SK-N-SH (cell line): Measurements from ENCODE around the gene WDR7. TPM values are rescaled to one million over a fixed set of nuclear protein-coding genes. Genes with fewer than 3 reads are reported as not detected.

Experiments
- CTCF ChIA-PET: fragments of 300-600, 350-600 bp; formaldehyde crosslinking; extraction: SDS; loops from one replicate; lab custom pipeline; 2021; lab: Yijun Ruan, JAX
- POLR2A ChIA-PET: fragments of 350-600 bp; sonication (Branson Sonifier 250); formaldehyde crosslinking; extraction: SDS; loops from one replicate; lab custom pipeline; 2020; ENCODE audit warnings: antibody characterized with exemption, inconsistent platforms; lab: Yijun Ruan, JAX
- DNase-seq: peaks from one replicate; pipeline ENCODE4 v3.0.0; 2012
- H2AFZ ChIP-seq: fragments of 200-600 bp; sonication (generic); 2 replicates; pipeline ENCODE4 v1.8.1; 2016; ENCODE audit warnings: antibody characterized with exemption, mild to moderate bottlenecking, low read depth
- H3F3A ChIP-seq: fragments of 200-600 bp; sonication (generic); replicated peaks from 2 replicates; pipeline ENCODE3; 2016; ENCODE audit warnings: antibody characterized with exemption, mild to moderate bottlenecking; ENCODE audit not compliant: insufficient read depth
- H3K27ac ChIP-seq, 2 experiments: fragments of 200-500 bp in 1 of 2; fragments of 200-600 bp in 1 of 2; sonication (Bioruptor generic) in 1 of 2; sonication (generic), shearing (Covaris generic) in 1 of 2; 2 replicates each; pipeline versions ENCODE4 v1.5.1 to v1.6.1; 2014 to 2016; ENCODE audit warnings: low read depth in 2 of 2, inconsistent platforms in 1 of 2, low read length in 1 of 2, mild to moderate bottlenecking in 1 of 2, mixed read lengths in 1 of 2
- H3K27me3 ChIP-seq: fragments of 200-600 bp; sonication (generic), shearing (Covaris generic); 2 replicates; pipeline ENCODE4 v1.6.1; 2016; ENCODE audit warnings: mixed run types; ENCODE audit not compliant: insufficient read depth
- H3K36me3 ChIP-seq, 2 experiments: fragments of 200-500 bp in 1 of 2; fragments of 200-600 bp in 1 of 2; sonication (Bioruptor generic) in 1 of 2; sonication (generic) in 1 of 2; replicated peaks in 1 of 2; 2 replicates each; pipeline versions ENCODE3 to v1.5.1; 2014 to 2016; ENCODE audit warnings: low read length in 1 of 2, mild to moderate bottlenecking in 1 of 2; ENCODE audit not compliant: insufficient read depth in 2 of 2, control insufficient read depth in 1 of 2
- H3K4me1 ChIP-seq, 2 experiments: fragments of 200-500 bp in 1 of 2; fragments of 200-600 bp in 1 of 2; sonication (Bioruptor generic) in 1 of 2; sonication (generic), shearing (Covaris generic) in 1 of 2; 2 replicates each; pipeline versions ENCODE4 v1.5.1 to v1.6.1; 2014 to 2016; ENCODE audit warnings: low read depth in 1 of 2, low read length in 1 of 2, mixed run types in 1 of 2; ENCODE audit not compliant: insufficient read depth in 2 of 2, control insufficient read depth in 1 of 2
- H3K4me2 ChIP-seq: fragments of 200-600 bp; sonication (generic), shearing (Covaris generic); 2 replicates; pipeline ENCODE4 v1.6.1; 2017; ENCODE audit warnings: mixed run types
- H3K4me3 ChIP-seq, 2 experiments: fragments of 200-500 bp in 1 of 2; fragments of 200-600 bp in 1 of 2; sonication (Bioruptor generic) in 1 of 2; sonication (generic), shearing (Covaris generic) in 1 of 2; 2 replicates each; pipeline versions ENCODE4 v1.5.1 to v1.8.1; 2014 to 2016; ENCODE audit warnings: low read depth in 2 of 2, inconsistent platforms in 1 of 2, low read length in 1 of 2, mild to moderate bottlenecking in 1 of 2, mixed read lengths in 1 of 2, moderate library complexity in 1 of 2
- H3K79me2 ChIP-seq: fragments of 200-600 bp; sonication (generic); 2 replicates; pipeline ENCODE4 v1.8.1; 2017; ENCODE audit warnings: mild to moderate bottlenecking; ENCODE audit not compliant: insufficient read depth
- H3K9ac ChIP-seq: fragments of 200-600 bp; sonication (generic); 2 replicates; pipeline ENCODE4 v1.6.1; 2017; ENCODE audit warnings: mixed run types
- H3K9me2 ChIP-seq: fragments of 200-600 bp; sonication (generic); 2 replicates; pipeline ENCODE4 v1.6.1; 2017; ENCODE audit warnings: mixed run types
- H3K9me3 ChIP-seq: fragments of 200-600 bp; sonication (generic); 2 replicates; pipeline ENCODE4 v1.6.1; 2017; ENCODE audit warnings: mixed run types, mild to moderate bottlenecking, moderate library complexity
- H4K20me1 ChIP-seq: fragments of 200-600 bp; sonication (generic); 2 replicates; pipeline ENCODE4 v1.6.1; 2017; ENCODE audit warnings: mild to moderate bottlenecking, mixed run types; ENCODE audit not compliant: insufficient read depth
- EP300 ChIP-seq, 2 experiments: IDR thresholded peaks; 2 replicates each; pipeline versions ENCODE4 v1.4.0 to v1.6.1; 2012; ENCODE audit warnings: borderline replicate concordance in 1 of 2, low read depth in 1 of 2, low read length in 1 of 2
- FOXJ3 ChIP-seq: sonication (generic); formaldehyde crosslinking; IDR thresholded peaks from 2 replicates; pipeline ENCODE4 v1.5.1; 2020; ENCODE audit warnings: mild to moderate bottlenecking, missing genetic modification reagents
- GABPA ChIP-seq: IDR thresholded peaks from 2 replicates; pipeline ENCODE4 v1.4.0; 2012; ENCODE audit warnings: low read depth, mild to moderate bottlenecking
- MEF2A ChIP-seq: IDR thresholded peaks from 2 replicates; pipeline ENCODE4 v1.4.0; 2012; ENCODE audit warnings: low read depth, borderline replicate concordance
- MXI1 ChIP-seq: IDR thresholded peaks from 2 replicates; pipeline ENCODE4 v1.6.1; 2012; ENCODE audit warnings: mild to moderate bottlenecking, low read depth, low read length, improper control_type of control experiment
- NFIC ChIP-seq: IDR thresholded peaks from 2 replicates; pipeline ENCODE4 v1.4.0; 2012; ENCODE audit warnings: borderline replicate concordance
- NRF1 ChIP-seq: IDR thresholded peaks from 2 replicates; pipeline ENCODE4 v1.6.1; 2012; ENCODE audit warnings: low read depth, mild to moderate bottlenecking, low read length
- RAD21 ChIP-seq: IDR thresholded peaks from 2 replicates; pipeline ENCODE4 v1.6.1; 2012; ENCODE audit warnings: mild to moderate bottlenecking, low read length
- RFX5 ChIP-seq: IDR thresholded peaks from 2 replicates; pipeline ENCODE4 v1.6.1; 2012; ENCODE audit warnings: mild to moderate bottlenecking, improper control_type of control experiment, low read length
- RXRA ChIP-seq: IDR thresholded peaks from 2 replicates; pipeline ENCODE4 v1.4.0; 2012; ENCODE audit warnings: low read depth, mild to moderate bottlenecking, borderline replicate concordance
- TCF12 ChIP-seq: IDR thresholded peaks from 2 replicates; pipeline ENCODE4 v1.4.0; 2012
- TEAD4 ChIP-seq: IDR thresholded peaks from 2 replicates; pipeline ENCODE4 v1.4.0; 2012; ENCODE audit warnings: mild to moderate bottlenecking, borderline replicate concordance; ENCODE audit not compliant: insufficient read depth
- YY1 ChIP-seq: IDR thresholded peaks from 2 replicates; pipeline ENCODE4 v1.4.0; 2012; ENCODE audit warnings: low read depth, mild to moderate bottlenecking
- WGBS: methylation state at CpG from one replicate; pipeline ENCODE4 v1.1.6; 2017; ENCODE audit warnings: low lambda C conversion rate; 5-methylcytosine and 5-hydroxymethylcytosine counted together
- polyA plus RNA-seq, 3 experiments: library from polyadenylated mRNA; depleted of rRNA; stranded (reverse); fragments of >200 nt; gene quantifications; 2 replicates each; pipeline ENCODE4 v1.2.3, GENCODE V29; 2012
- TF ChIP-seq, protein P1 (sequence below): IDR thresholded peaks from 2 replicates; pipeline ENCODE4 v1.4.0; 2012; ENCODE audit warnings: low read depth, borderline replicate concordance
- TF ChIP-seq, protein P2 (sequence below): IDR thresholded peaks from 2 replicates; pipeline ENCODE4; 2012
- TF ChIP-seq, protein P3 (sequence below): fragments of 150-350 bp; IDR thresholded peaks from 2 replicates; pipeline ENCODE4 v1.6.1; 2017; ENCODE audit warnings: antibody characterized with exemption, low read length, low read depth, borderline replicate concordance
- TF ChIP-seq, protein P4 (sequence below): IDR thresholded peaks from 2 replicates; pipeline ENCODE4 v1.4.0; 2012; ENCODE audit warnings: low read depth

The WDR7 gene
- polyA plus RNA-seq, 1 of the 3 experiments (the other 2 are of a cell fraction): 4.1 TPM

DNA sequence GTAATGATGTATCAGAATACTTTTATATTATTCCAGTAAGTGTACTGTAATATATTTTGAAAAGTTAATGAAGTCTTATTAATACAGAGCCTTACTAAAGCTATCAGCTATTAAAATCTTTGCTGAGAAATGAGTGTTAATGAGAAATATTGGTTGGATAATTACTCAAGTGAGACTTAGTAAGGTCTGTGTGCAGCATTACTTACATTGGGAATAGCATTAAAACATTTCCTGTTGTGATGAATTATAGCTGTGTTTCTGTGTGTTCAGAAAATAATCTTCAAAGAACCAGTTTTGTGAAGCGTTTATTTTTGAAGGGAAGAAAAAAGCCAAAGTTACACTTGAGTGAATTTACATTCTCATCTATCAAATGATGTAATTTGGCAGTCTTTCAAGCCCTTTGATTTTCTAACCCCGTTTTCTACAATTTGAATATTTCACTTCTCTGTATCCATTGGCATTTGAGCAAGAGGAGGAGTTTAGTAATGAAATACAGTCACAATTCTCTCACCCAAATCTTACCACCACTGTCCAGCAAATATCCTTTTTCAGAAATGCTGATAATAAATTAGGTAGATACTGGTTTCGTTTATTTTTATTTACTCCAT lies 372.2 kb downstream of the WDR7 start:
- Histone ChIP-seq H3K9me3 (no peaks in the 10 kb centered on the region), H3K27me3 (no peaks in the 10 kb centered on the region), H4K20me1 (no peaks in the 10 kb centered on the region), H3K4me3 (no peak overlapping the region), H3K9me2 (no peaks in the 10 kb centered on the region), H3K9ac (no peak overlapping the region), H3K4me2 (no peak overlapping the region), H3K36me3 (no peaks in the 10 kb centered on the region), H2AFZ (no peak overlapping the region), H3K4me1 (peaks cover 5 to 9% of the 10 kb centered on the region in 2 experiments; a peak in 3 of 4 replicates), H3K79me2 (no peaks in the 10 kb centered on the region), H3K27ac (no peak overlapping the region), H3F3A (no peaks in the 10 kb centered on the region)
- 52% methylated on average over 3 of the region's 3 CpGs for WGBS
- ChIA-PET CTCF (interaction anchor here (0.9 to 1.2 kb wide), 3 partner anchors 126 to 539 kb away, joined by 3 to 4 read pairs (median 3); no protein-coding TSS in a partner anchor), POLR2A (no interaction called here)
- TF ChIP-seq RFX5 (no peak), EP300 (IDR thresholded peaks at IDR 0.05; ENCODE audit: borderline replicate concordance in 1 of 2, low read depth in 1 of 2, low read length in 1 of 2) (no peak), NFIC (no peak), YY1 (no peak), MXI1 (no peak), MEF2A (no peak), RAD21 (no peak), TEAD4 (no peak), FOXJ3 (no peak), RXRA (no peak), TCF12 (no peak), NRF1 (no peak), GABPA (no peak)
- TF ChIP-seq, protein P1, sequence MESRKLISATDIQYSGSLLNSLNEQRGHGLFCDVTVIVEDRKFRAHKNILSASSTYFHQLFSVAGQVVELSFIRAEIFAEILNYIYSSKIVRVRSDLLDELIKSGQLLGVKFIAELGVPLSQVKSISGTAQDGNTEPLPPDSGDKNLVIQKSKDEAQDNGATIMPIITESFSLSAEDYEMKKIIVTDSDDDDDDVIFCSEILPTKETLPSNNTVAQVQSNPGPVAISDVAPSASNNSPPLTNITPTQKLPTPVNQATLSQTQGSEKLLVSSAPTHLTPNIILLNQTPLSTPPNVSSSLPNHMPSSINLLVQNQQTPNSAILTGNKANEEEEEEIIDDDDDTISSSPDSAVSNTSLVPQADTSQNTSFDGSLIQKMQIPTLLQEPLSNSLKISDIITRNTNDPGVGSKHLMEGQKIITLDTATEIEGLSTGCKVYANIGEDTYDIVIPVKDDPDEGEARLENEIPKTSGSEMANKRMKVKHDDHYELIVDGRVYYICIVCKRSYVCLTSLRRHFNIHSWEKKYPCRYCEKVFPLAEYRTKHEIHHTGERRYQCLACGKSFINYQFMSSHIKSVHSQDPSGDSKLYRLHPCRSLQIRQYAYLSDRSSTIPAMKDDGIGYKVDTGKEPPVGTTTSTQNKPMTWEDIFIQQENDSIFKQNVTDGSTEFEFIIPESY: no peak
- TF ChIP-seq, protein P2, sequence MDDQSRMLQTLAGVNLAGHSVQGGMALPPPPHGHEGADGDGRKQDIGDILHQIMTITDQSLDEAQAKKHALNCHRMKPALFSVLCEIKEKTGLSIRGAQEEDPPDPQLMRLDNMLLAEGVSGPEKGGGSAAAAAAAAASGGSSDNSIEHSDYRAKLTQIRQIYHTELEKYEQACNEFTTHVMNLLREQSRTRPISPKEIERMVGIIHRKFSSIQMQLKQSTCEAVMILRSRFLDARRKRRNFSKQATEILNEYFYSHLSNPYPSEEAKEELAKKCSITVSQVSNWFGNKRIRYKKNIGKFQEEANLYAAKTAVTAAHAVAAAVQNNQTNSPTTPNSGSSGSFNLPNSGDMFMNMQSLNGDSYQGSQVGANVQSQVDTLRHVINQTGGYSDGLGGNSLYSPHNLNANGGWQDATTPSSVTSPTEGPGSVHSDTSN: no peak
- TF ChIP-seq, protein P3, sequence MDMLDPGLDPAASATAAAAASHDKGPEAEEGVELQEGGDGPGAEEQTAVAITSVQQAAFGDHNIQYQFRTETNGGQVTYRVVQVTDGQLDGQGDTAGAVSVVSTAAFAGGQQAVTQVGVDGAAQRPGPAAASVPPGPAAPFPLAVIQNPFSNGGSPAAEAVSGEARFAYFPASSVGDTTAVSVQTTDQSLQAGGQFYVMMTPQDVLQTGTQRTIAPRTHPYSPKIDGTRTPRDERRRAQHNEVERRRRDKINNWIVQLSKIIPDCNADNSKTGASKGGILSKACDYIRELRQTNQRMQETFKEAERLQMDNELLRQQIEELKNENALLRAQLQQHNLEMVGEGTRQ: no peak
- TF ChIP-seq, protein P4, sequence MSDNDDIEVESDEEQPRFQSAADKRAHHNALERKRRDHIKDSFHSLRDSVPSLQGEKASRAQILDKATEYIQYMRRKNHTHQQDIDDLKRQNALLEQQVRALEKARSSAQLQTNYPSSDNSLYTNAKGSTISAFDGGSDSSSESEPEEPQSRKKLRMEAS: no peak
- no peak for DNase-seq
